ENCODE measurements around the gene TWSG1.

The TWSG1 gene

GRCh38 chr18:9405130-9405529 lies 70.6 kb downstream of the TWSG1 start:
- in situ Hi-C loops (cut with HindIII; ENCODE audit: low pct_ligation_motif_present, low sequenced_read_pairs): no loop called here
- H3K36me3 ChIP-seq (replicated peaks): no peaks in the 10 kb centered on the region
- TF ChIP-seq CTCF (IDR thresholded peaks at IDR 0.05; ENCODE audit: low read depth, low read length, missing control alignments): no peak
- no peaks in the 10 kb centered on the region for H3K27me3 ChIP-seq (replicated peaks)
- no peak overlapping the region for H3K4me3 ChIP-seq (ENCODE audit: low read depth, low read length)
- peak overlapping the region; percentile 62 for H3K27ac ChIP-seq
- DNase-seq: no peak

- no peaks in the 10 kb centered on the region for H3K27me3 ChIP-seq (replicated peaks)
- DNase-seq: no peak
- TF ChIP-seq CTCF (IDR thresholded peaks at IDR 0.05; ENCODE audit: low read depth, low read length, missing control alignments): no peak
- no peaks in the 10 kb centered on the region for H3K36me3 ChIP-seq (replicated peaks)
- in situ Hi-C loops (cut with HindIII; ENCODE audit: low pct_ligation_motif_present, low sequenced_read_pairs): no loop called here
- no peak overlapping the region for H3K4me3 ChIP-seq (ENCODE audit: low read depth, low read length)
- no peak overlapping the region for H3K27ac ChIP-seq
Measured at GRCh38 chr18:9405977-9406376, 71.4 kb downstream of the TWSG1 start.

GRCh38 chr18:9410515-9410914 lies 75.9 kb downstream of the TWSG1 start:
- Histone ChIP-seq H3K4me3 (ENCODE audit: low read depth, low read length) (no peak overlapping the region), H3K36me3 (replicated peaks) (no peaks in the 10 kb centered on the region), H3K27ac (no peak overlapping the region), H3K27me3 (replicated peaks) (no peaks in the 10 kb centered on the region)
- in situ Hi-C loops (cut with HindIII; ENCODE audit: low pct_ligation_motif_present, low sequenced_read_pairs): no loop called here
- no peak for DNase-seq
- TF ChIP-seq CTCF (IDR thresholded peaks at IDR 0.05; ENCODE audit: low read depth, low read length, missing control alignments): no peak

- in situ Hi-C loops (cut with HindIII; ENCODE audit: low pct_ligation_motif_present, low sequenced_read_pairs): no loop called here
- peak; percentile 92 for DNase-seq
- Histone ChIP-seq H3K27ac (peak overlapping the region; percentile 69), H3K36me3 (replicated peaks) (no peaks in the 10 kb centered on the region), H3K27me3 (replicated peaks) (no peaks in the 10 kb centered on the region), H3K4me3 (ENCODE audit: low read depth, low read length) (no peak overlapping the region)
- TF ChIP-seq CTCF (IDR thresholded peaks at IDR 0.05; ENCODE audit: low read depth, low read length, missing control alignments): no peak
Measured at GRCh38 chr18:9413576-9413975, 79.0 kb downstream of the TWSG1 start.

- DNase-seq: no peak
- TF ChIP-seq CTCF (IDR thresholded peaks at IDR 0.05; ENCODE audit: low read depth, low read length, missing control alignments): no peak
- H3K36me3 ChIP-seq (replicated peaks): no peaks in the 10 kb centered on the region
- H3K27ac ChIP-seq: peak overlapping the region; percentile 84
- H3K4me3 ChIP-seq (ENCODE audit: low read depth, low read length): no peak overlapping the region
- no peaks in the 10 kb centered on the region for H3K27me3 ChIP-seq (replicated peaks)
- in situ Hi-C loops (cut with HindIII; ENCODE audit: low pct_ligation_motif_present, low sequenced_read_pairs): no loop called here
Measured at GRCh38 chr18:9416563-9417072, 82.0 kb downstream of the TWSG1 start.
